Tibial nerve (tissue), 4 donors: Measurements from ENCODE around the gene GPR135. TPM values are rescaled to one million over a fixed set of nuclear protein-coding genes. Genes with fewer than 3 reads are reported as not detected.

Experiments used
- DNase-seq, 2 donors: peaks; one replicate each; pipeline ENCODE4 v3.0.0-alpha.2; 2019; ENCODE audit warnings: low spot score in 2 of 2
- H3K27ac ChIP-seq, 4 donors: fragments of 200-600 bp; sonication (generic) in 3 of 4; one replicate each; pipeline ENCODE4 v1.5.1; 2017 to 2019; ENCODE audit warnings: mild to moderate bottlenecking in 1 of 4
- H3K27me3 ChIP-seq, 2 donors: fragments of 200-600 bp; sonication (generic) in 1 of 2; one replicate each; pipeline versions ENCODE4 v1.5.1 to v1.6.0; 2017 to 2019
- H3K36me3 ChIP-seq, 3 donors: fragments of 200-600 bp; sonication (generic); one replicate each; pipeline ENCODE4 v1.5.1; 2018 to 2019
- H3K4me1 ChIP-seq, 4 donors: fragments of 200-600 bp; sonication (generic) in 3 of 4; one replicate each; pipeline ENCODE4 v1.5.1; 2017 to 2019
- H3K4me3 ChIP-seq, 4 donors: fragments of 200-600 bp; sonication (generic) in 3 of 4; one replicate each; pipeline ENCODE4 v1.5.1; 2017 to 2019; ENCODE audit warnings: mild to moderate bottlenecking in 1 of 4, moderate library complexity in 1 of 4
- H3K9me3 ChIP-seq, 4 donors: fragments of 200-600 bp; sonication (generic) in 3 of 4; one replicate each; pipeline ENCODE4 v1.5.1; 2017 to 2019
- EP300 ChIP-seq, 2 donors: sonication (generic); formaldehyde crosslinking; IDR thresholded peaks; one replicate each; pipeline ENCODE4 v1.6.1; 2017; ENCODE audit warnings: antibody characterized with exemption in 2 of 2, mild to moderate bottlenecking in 1 of 2
- POLR2A ChIP-seq, 2 donors: fragments of 450-650 bp; IDR thresholded peaks; one replicate each; pipeline ENCODE4 v1.6.1; 2017; ENCODE audit warnings: antibody characterized with exemption in 2 of 2, mild to moderate bottlenecking in 2 of 2, moderate library complexity in 2 of 2
- WGBS, 2 donors: methylation state at CpG; one replicate each; pipeline ENCODE4 v1.1.5; 2018; 5-methylcytosine and 5-hydroxymethylcytosine counted together
- total RNA-seq, 4 donors: library from RNA; depleted of rRNA; stranded (reverse); fragments of >200 nt; gene quantifications; one replicate each; pipeline ENCODE4 v1.1.0, GENCODE V29; 2016
- TF ChIP-seq, protein P1 (sequence below), 5 experiments: fragments of 200-600 bp in 3 of 5; fragments of 450-650 bp in 2 of 5; sonication (generic) in 3 of 5; IDR thresholded peaks; one replicate each; pipeline ENCODE4 v1.5.1; 2016 to 2019; ENCODE audit warnings: antibody characterized with exemption in 5 of 5, mild to moderate bottlenecking in 3 of 5, moderate library complexity in 2 of 5

The GPR135 gene
- total RNA-seq, 4 donors from 2014 or later: 5.9 to 17.7 (median 11.3) TPM

DNA sequence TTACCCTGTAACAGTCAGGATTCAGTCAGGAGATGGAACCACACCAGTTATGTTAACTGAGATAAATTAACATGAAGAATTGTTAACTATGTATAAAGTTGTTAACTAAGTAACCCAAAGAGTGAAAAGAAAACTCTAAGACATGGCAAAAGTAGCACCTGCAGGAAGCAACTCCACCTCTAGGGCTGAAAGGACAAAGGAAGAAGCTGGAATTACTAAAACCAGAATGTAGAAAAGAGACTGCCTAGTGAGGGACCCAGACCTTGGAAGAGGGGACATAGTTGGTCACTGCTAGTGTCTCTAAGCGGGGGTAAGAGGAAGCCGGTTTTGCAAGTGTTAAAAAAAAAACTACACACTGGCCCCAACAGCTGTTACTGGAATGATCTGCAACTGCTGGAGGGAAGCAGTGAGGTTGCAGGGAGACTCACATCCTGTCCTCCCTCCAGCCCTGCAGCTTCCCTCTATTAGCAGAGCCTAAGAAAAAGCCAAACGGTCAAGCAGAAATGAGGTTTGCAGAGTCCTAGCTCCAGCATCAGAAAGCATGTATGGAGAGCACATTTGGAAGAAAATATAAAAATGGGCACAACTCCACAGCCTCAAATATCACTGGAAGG lies 39.8 kb downstream of the GPR135 start:
- TF ChIP-seq POLR2A (IDR thresholded peaks at IDR 0.05) (no peak), EP300 (IDR thresholded peaks at IDR 0.05) (no peak)
- TF ChIP-seq, protein P1, sequence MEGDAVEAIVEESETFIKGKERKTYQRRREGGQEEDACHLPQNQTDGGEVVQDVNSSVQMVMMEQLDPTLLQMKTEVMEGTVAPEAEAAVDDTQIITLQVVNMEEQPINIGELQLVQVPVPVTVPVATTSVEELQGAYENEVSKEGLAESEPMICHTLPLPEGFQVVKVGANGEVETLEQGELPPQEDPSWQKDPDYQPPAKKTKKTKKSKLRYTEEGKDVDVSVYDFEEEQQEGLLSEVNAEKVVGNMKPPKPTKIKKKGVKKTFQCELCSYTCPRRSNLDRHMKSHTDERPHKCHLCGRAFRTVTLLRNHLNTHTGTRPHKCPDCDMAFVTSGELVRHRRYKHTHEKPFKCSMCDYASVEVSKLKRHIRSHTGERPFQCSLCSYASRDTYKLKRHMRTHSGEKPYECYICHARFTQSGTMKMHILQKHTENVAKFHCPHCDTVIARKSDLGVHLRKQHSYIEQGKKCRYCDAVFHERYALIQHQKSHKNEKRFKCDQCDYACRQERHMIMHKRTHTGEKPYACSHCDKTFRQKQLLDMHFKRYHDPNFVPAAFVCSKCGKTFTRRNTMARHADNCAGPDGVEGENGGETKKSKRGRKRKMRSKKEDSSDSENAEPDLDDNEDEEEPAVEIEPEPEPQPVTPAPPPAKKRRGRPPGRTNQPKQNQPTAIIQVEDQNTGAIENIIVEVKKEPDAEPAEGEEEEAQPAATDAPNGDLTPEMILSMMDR (IDR thresholded peaks at IDR 0.05): no peak
- Histone ChIP-seq H3K27ac (peak overlapping the region in 2 of 4 donors; percentile 7 to 48), H3K4me3 (no peak overlapping the region), H3K4me1 (peaks cover 0 to 42% (median 7%) of the 10 kb centered on the region in 4 donors), H3K27me3 (no peaks in the 10 kb centered on the region), H3K36me3 (no peaks in the 10 kb centered on the region), H3K9me3 (no peaks in the 10 kb centered on the region)
- DNase-seq: no peak
- WGBS, 2 donors: 32 to 34% methylated on average over 3 of the region's 3 CpGs

DNA sequence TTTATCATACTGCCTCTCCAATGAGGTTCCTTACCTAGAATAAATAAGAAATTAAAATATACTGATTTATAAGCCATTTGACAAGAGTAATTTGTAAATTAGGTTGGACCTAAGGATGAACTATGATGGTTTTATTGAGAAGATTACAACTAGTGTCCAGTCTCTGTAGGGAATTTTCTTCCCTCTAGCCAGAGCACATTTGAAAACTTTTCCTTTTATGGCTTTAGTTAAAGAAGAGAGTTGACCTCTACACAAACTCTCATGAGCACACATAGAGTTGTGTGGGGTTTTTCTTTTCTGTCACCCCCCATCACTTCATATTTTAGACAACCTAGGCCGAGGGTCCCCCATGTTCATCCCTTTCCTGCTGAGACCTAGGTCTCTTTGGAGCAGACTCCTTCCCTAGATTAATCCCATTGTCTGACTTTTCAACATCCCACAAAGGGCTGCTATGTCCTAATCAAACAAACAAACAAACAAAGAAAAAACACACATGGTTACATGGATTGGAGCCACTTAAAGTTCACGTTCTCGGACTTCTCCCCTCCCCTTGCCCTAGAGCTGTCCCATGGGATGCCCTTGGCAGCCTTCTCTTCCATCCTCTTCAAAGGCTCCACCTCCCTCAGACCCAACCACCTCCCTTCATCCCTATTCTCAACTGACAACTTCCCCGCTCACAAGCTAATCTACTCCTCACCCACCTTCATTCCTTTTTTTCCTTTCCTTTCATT lies 40.7 kb downstream of the GPR135 start:
- Histone ChIP-seq H3K9me3 (no peaks in the 10 kb centered on the region), H3K27ac (peak overlapping the region in 3 of 4 donors; percentile 7 to 48 (median 30)), H3K4me3 (no peak overlapping the region), H3K27me3 (no peaks in the 10 kb centered on the region), H3K36me3 (no peaks in the 10 kb centered on the region), H3K4me1 (peaks cover 0 to 42% (median 7%) of the 10 kb centered on the region in 4 donors)
- WGBS, 2 donors: 36 to 40% methylated on average over 4 of the region's 4 CpGs
- peak; percentile 42 to 50 for DNase-seq
- TF ChIP-seq, protein P1 (IDR thresholded peaks at IDR 0.05): no peak
- peak in 1 of 2 donors; percentile 7 for TF ChIP-seq EP300 (IDR thresholded peaks at IDR 0.05)

DNA sequence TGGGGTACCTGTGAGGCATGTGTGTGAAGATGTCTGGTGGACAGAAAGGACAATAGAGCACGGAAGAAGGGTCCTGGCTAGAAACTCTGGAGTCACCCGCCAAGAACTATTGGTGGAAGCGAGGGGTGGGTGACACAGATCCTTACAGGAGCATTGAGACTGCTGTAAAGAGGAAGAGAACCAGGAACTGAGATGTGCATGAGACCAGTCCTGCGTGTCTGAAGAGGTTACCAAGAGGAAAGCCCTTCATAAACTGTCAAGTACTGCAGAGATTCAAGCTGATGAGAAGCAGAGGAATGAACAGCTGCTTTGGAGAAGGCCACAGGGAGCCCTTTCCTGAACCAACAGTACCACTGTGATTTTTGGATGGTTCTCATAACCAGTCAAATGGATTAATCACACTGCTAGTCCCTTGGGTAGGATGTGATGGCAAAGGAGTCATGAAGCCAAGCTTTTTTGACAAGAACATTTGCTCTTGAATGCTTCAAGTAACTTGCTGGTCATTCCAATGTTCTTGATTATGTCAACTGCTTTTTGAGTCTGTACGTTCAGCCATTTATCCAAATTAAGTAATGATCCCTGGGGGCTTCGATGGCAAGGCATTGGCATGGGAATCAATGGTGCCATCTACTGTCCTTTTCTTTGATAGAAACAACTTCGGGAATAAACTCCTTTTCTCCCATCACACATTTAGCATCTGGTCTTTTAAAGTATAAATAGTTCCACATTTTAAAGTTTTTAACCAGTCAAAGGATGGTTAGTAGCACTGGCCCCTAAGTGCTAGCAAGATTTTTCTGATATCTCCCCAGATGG lies 42.9 kb downstream of the GPR135 start:
- no peak overlapping the region for H3K27ac ChIP-seq
- no peak overlapping the region for H3K4me3 ChIP-seq
- WGBS, 2 donors: 61 to 64% methylated on average over 7 of the region's 7 CpGs
- H3K4me1 ChIP-seq: peaks cover 0 to 27% (median 0%) of the 10 kb centered on the region in 4 donors
- H3K36me3 ChIP-seq: no peaks in the 10 kb centered on the region
- DNase-seq: no peak
- no peaks in the 10 kb centered on the region for H3K27me3 ChIP-seq
- H3K9me3 ChIP-seq: no peaks in the 10 kb centered on the region
- TF ChIP-seq, protein P1 (IDR thresholded peaks at IDR 0.05): no peak
- peak in 1 of 2 donors; percentile 30 for TF ChIP-seq EP300 (IDR thresholded peaks at IDR 0.05)

DNA sequence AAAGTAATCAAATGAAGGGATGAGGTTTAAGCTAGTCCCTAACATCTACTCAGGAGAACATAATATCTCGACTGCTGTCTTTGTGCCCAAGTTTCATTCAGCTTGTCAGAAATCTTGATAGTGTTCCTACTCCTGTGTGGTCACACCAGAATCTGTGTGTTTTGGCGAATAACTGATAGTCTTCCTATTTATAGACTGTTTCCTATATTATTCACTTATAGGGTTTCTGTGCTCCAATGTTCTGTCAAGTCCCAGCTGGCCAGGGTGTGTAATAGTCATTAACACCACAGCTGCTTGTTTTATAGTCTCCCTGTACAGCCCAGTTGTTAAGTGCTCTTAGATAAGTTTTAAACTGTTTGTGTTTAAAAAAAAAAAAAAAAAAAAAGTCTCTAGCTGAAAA lies 45.9 kb downstream of the GPR135 start:
- TF ChIP-seq, protein P1 (IDR thresholded peaks at IDR 0.05): no peak
- TF ChIP-seq POLR2A (IDR thresholded peaks at IDR 0.05): no peak
- no peak for TF ChIP-seq EP300 (IDR thresholded peaks at IDR 0.05)
- H3K4me3 ChIP-seq: no peak overlapping the region

More for the DNA sequence above, 45.9 kb downstream of the GPR135 start:
- no peak for DNase-seq
- H3K36me3 ChIP-seq: no peaks in the 10 kb centered on the region
- H3K4me1 ChIP-seq: no peaks in the 10 kb centered on the region
- H3K27me3 ChIP-seq: no peaks in the 10 kb centered on the region
- 54 to 65% methylated on average over 2 of the region's 2 CpGs for WGBS, 2 donors
- H3K27ac ChIP-seq: peak overlapping the region in 1 of 4 donors; percentile 55
- H3K9me3 ChIP-seq: no peaks in the 10 kb centered on the region
